Esophagus muscularis mucosa (tissue), 4 donors: Measurements from ENCODE around the gene GRK5. TPM values are rescaled to one million over a fixed set of nuclear protein-coding genes. Genes with fewer than 3 reads are reported as not detected.

Experiments used
- DNase-seq: peaks from one replicate; pipeline ENCODE4 v3.0.0-alpha.2; 2017; ENCODE audit errors: extremely low spot score
- H3K27ac ChIP-seq, 4 donors: fragments of 200-600 bp; sonication (generic); replicated peaks in 1 of 4; 1 replicate in 3 of 4; 2 replicates in 1 of 4; pipeline ENCODE4 v1.5.1; 2016 to 2019; ENCODE audit warnings: mild to moderate bottlenecking in 1 of 4
- H3K27me3 ChIP-seq, 4 donors: fragments of 200-600 bp; sonication (generic); one replicate each; pipeline versions ENCODE4 v1.5.1 to v1.6.0; 2016 to 2019
- H3K36me3 ChIP-seq, 4 donors: fragments of 200-600 bp; sonication (generic); one replicate each; pipeline ENCODE4 v1.5.1; 2016 to 2019
- H3K4me1 ChIP-seq, 4 donors: fragments of 200-600 bp; sonication (generic); one replicate each; pipeline ENCODE4 v1.5.1; 2016 to 2019
- H3K4me3 ChIP-seq, 4 donors: fragments of 200-600 bp; sonication (generic); 1 replicate in 2 of 4; 2 replicates in 2 of 4; pipeline ENCODE4 v1.5.1; 2016 to 2019; ENCODE audit warnings: mild to moderate bottlenecking in 4 of 4, moderate library complexity in 1 of 4
- H3K9me3 ChIP-seq, 4 donors: fragments of 200-600 bp; sonication (generic); 1 replicate in 3 of 4; 2 replicates in 1 of 4; pipeline ENCODE4 v1.5.1; 2016 to 2019
- EP300 ChIP-seq: sonication (generic); formaldehyde crosslinking; IDR thresholded peaks from one replicate; pipeline ENCODE4 v1.6.1; 2017; ENCODE audit warnings: antibody characterized with exemption
- POLR2A ChIP-seq: fragments of 450-650 bp; IDR thresholded peaks from one replicate; pipeline ENCODE4 v1.6.1; 2017; ENCODE audit warnings: antibody characterized with exemption, moderate library complexity, mild to moderate bottlenecking, low read depth
- POLR2AphosphoS5 ChIP-seq, 2 donors: sonication (generic); formaldehyde crosslinking; IDR thresholded peaks; one replicate each; pipeline ENCODE4 v1.6.1; 2017; ENCODE audit warnings: antibody characterized with exemption in 2 of 2
- WGBS: methylation state at CpG from one replicate; pipeline ENCODE4 v1.1.5; 2018; 5-methylcytosine and 5-hydroxymethylcytosine counted together
- intact Hi-C: fragments of 100-400 bp; cut with DNase I; formaldehyde crosslinking; loops from one replicate; pipeline ENCODE4 v1.15.1; 2023
- total RNA-seq, 4 donors: library from RNA; depleted of rRNA; stranded (reverse); fragments of >200 nt; gene quantifications; one replicate each; pipeline versions ENCODE4 v1.1.0 to v1.2.1, GENCODE V29; 2016
- TF ChIP-seq, protein P1 (sequence below), 3 experiments: fragments of 200-600 bp in 2 of 3; fragments of 450-650 bp in 1 of 3; sonication (generic) in 2 of 3; IDR thresholded peaks; one replicate each; pipeline ENCODE4 v1.5.1; 2017 to 2019; ENCODE audit warnings: antibody characterized with exemption in 3 of 3, mild to moderate bottlenecking in 2 of 3, moderate library complexity in 1 of 3

GRK5 gene
- total RNA-seq, 4 donors from 2014 or later: 39.6 to 64.4 (median 50.7) TPM

DNA sequence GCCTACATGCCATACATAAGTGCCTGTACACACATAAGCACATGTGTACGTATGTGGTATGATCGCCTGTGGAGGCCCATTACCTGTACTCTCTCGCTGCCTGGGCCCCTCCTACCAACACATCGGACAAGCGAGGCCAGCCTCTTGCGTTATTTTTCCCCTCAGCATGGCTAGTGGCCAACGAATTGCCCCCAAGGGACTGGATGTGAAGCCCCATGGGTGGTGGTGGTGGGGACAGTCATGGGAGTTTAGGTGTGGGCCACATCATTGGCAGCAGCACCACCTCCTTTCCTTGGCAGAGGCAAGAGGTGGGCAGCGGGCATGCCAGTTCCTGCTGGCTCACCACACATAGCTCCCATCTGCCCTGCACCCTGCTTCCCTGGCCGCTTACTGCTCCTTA lies 10.0 kb downstream of the GRK5 start:
- 97% methylated on average over 9 of the region's 9 CpGs for WGBS
- intact Hi-C loops: no loop called here
- H3K27ac ChIP-seq: peak overlapping the region in 2 of 4 donors; percentile 1 to 18

DNA sequence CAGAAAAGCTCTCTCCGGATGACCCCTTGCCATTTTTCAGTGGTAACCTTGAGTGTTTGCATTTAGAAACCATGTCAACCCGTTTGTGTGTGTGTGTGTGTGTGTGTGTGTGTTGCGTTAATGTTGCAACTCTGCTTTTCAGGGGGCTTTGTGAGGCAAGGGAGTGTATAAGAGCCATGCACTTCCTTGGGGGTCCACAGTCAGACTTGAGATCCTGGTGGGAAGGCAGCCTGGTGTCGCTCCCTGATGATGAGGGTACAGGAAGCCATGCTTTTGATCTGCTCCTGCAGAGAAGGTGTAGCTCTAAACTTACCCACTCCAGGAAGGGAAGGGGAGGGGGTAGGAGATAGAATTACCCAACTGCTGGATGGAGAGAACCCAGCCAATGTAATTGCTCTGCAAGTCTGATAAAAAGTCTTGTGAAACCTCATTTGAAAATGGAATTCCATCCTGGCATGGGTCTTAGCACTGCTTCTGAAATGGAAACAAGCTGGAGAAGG lies 10.7 kb downstream of the GRK5 start:
- WGBS: 83% methylated on average over 4 of the region's 4 CpGs
- H3K9me3 ChIP-seq: no peaks in the 10 kb centered on the region
- peaks cover 62 to 98% (median 90%) of the 10 kb centered on the region in 4 donors for H3K4me1 ChIP-seq
- peak overlapping the region in 2 of 4 donors; percentile 10 to 64 for H3K27ac ChIP-seq
- H3K36me3 ChIP-seq: no peaks in the 10 kb centered on the region
- H3K27me3 ChIP-seq: no peaks in the 10 kb centered on the region
- no peak for DNase-seq
- intact Hi-C loops: no loop called here
- H3K4me3 ChIP-seq: no peak overlapping the region
- TF ChIP-seq, protein P1, sequence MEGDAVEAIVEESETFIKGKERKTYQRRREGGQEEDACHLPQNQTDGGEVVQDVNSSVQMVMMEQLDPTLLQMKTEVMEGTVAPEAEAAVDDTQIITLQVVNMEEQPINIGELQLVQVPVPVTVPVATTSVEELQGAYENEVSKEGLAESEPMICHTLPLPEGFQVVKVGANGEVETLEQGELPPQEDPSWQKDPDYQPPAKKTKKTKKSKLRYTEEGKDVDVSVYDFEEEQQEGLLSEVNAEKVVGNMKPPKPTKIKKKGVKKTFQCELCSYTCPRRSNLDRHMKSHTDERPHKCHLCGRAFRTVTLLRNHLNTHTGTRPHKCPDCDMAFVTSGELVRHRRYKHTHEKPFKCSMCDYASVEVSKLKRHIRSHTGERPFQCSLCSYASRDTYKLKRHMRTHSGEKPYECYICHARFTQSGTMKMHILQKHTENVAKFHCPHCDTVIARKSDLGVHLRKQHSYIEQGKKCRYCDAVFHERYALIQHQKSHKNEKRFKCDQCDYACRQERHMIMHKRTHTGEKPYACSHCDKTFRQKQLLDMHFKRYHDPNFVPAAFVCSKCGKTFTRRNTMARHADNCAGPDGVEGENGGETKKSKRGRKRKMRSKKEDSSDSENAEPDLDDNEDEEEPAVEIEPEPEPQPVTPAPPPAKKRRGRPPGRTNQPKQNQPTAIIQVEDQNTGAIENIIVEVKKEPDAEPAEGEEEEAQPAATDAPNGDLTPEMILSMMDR (IDR thresholded peaks at IDR 0.05): no peak
- TF ChIP-seq POLR2AphosphoS5 (IDR thresholded peaks at IDR 0.05): peak in 1 of 2 donors; percentile 24

More for the DNA sequence above, 10.0 kb downstream of the GRK5 start:
- no peak overlapping the region for H3K4me3 ChIP-seq
- no peak for DNase-seq
- peaks cover 61 to 98% (median 90%) of the 10 kb centered on the region in 4 donors for H3K4me1 ChIP-seq
- H3K27me3 ChIP-seq: no peaks in the 10 kb centered on the region
- no peak for TF ChIP-seq POLR2A
- TF ChIP-seq EP300: no peak
- TF ChIP-seq, protein P1 (IDR thresholded peaks at IDR 0.05): no peak
- no peak for TF ChIP-seq POLR2AphosphoS5 (IDR thresholded peaks at IDR 0.05)
- no peaks in the 10 kb centered on the region for H3K9me3 ChIP-seq
- H3K36me3 ChIP-seq: peaks cover 0 to 4% (median 0%) of the 10 kb centered on the region in 4 donors

- DNase-seq: no peak
- intact Hi-C loops: no loop called here
- 68% methylated on average over 5 of the region's 5 CpGs for WGBS
- Histone ChIP-seq H3K27me3 (no peaks in the 10 kb centered on the region), H3K4me3 (no peak overlapping the region), H3K27ac (peak overlapping the region; percentile 64 to 77 (median 72)), H3K9me3 (no peaks in the 10 kb centered on the region), H3K36me3 (no peaks in the 10 kb centered on the region), H3K4me1 (peaks cover 72 to 100% (median 90%) of the 10 kb centered on the region in 4 donors)
- TF ChIP-seq, protein P1 (IDR thresholded peaks at IDR 0.05): no peak
- no peak for TF ChIP-seq POLR2A
- TF ChIP-seq EP300: no peak
- no peak for TF ChIP-seq POLR2AphosphoS5 (IDR thresholded peaks at IDR 0.05)
Observed at GRCh38 chr10:119219871-119220270, 12.5 kb downstream of the GRK5 start.

GRCh38 chr10:119221201-119221600 lies 13.8 kb downstream of the GRK5 start:
- Histone ChIP-seq H3K27ac (peak overlapping the region; percentile 69 to 77 (median 76)), H3K27me3 (no peaks in the 10 kb centered on the region), H3K9me3 (no peaks in the 10 kb centered on the region), H3K4me1 (peaks cover 70 to 100% (median 90%) of the 10 kb centered on the region in 4 donors), H3K36me3 (no peaks in the 10 kb centered on the region), H3K4me3 (no peak overlapping the region)
- WGBS: 78% methylated on average over 4 of the region's 4 CpGs
- intact Hi-C loops: no loop called here
- no peak for DNase-seq
- TF ChIP-seq, protein P1 (IDR thresholded peaks at IDR 0.05): no peak
- TF ChIP-seq POLR2A (no peak), EP300 (no peak), POLR2AphosphoS5 (IDR thresholded peaks at IDR 0.05) (peak in 1 of 2 donors; percentile 51)

GRCh38 chr10:119221666-119222065 lies 14.3 kb downstream of the GRK5 start:
- H3K4me1 ChIP-seq: peaks cover 70 to 98% (median 93%) of the 10 kb centered on the region in 4 donors
- WGBS: 100% methylated on average over 1 of the region's 1 CpG
- TF ChIP-seq, protein P1 (IDR thresholded peaks at IDR 0.05): no peak
- TF ChIP-seq POLR2A: no peak
- TF ChIP-seq EP300: no peak
- TF ChIP-seq POLR2AphosphoS5 (IDR thresholded peaks at IDR 0.05): no peak
- H3K27ac ChIP-seq: peak overlapping the region; percentile 56 to 77 (median 76)
- no peaks in the 10 kb centered on the region for H3K36me3 ChIP-seq
- H3K9me3 ChIP-seq: no peaks in the 10 kb centered on the region
- intact Hi-C loops: no loop called here
- no peaks in the 10 kb centered on the region for H3K27me3 ChIP-seq
- no peak overlapping the region for H3K4me3 ChIP-seq
- no peak for DNase-seq
